HepG2 (cell line): ENCODE results near the gene PCNA. TPM values are rescaled to one million over a fixed set of nuclear protein-coding genes. Genes with fewer than 3 reads are reported as not detected.

Experiments
- ARID4A ChIP-seq: sonication (generic); formaldehyde crosslinking; IDR thresholded peaks from 2 replicates; pipeline ENCODE4 v1.5.0; 2020; ENCODE audit warnings: mild to moderate bottlenecking, missing genetic modification reagents, borderline replicate concordance
- DPF2 ChIP-seq: sonication (generic); formaldehyde crosslinking; IDR thresholded peaks from 2 replicates; pipeline ENCODE4 v1.4.0; 2020; ENCODE audit warnings: mild to moderate bottlenecking, low read depth, missing genetic modification reagents, borderline replicate concordance
- PREB ChIP-seq: sonication (generic); formaldehyde crosslinking; IDR thresholded peaks from 2 replicates; pipeline ENCODE4 v1.4.0; 2020; ENCODE audit warnings: missing genetic modification reagents
- ZMYM3 ChIP-seq: sonication (generic); formaldehyde crosslinking; IDR thresholded peaks from 2 replicates; pipeline ENCODE4 v1.5.1; 2020; ENCODE audit warnings: mild to moderate bottlenecking, missing genetic modification reagents
- ZNF318 ChIP-seq: sonication (generic); formaldehyde crosslinking; IDR thresholded peaks from 2 replicates; pipeline ENCODE4 v1.4.0; 2020; ENCODE audit warnings: mild to moderate bottlenecking, missing genetic modification reagents
- ZNF687 ChIP-seq: sonication (generic); formaldehyde crosslinking; IDR thresholded peaks from 2 replicates; pipeline ENCODE4 v1.5.1; 2020; ENCODE audit warnings: mild to moderate bottlenecking, missing genetic modification reagents, moderate library complexity
- polyA plus RNA-seq, 8 experiments: library from polyadenylated mRNA; depleted of rRNA in 3 of 8; stranded (reverse) in 7 of 8; unstranded in 1 of 8; fragments of >200 nt; fragmentation: Illumina TruSeq in 4 of 8; extraction: Trizol in 4 of 8; gene quantifications; 2 replicates each; pipeline versions ENCODE4 v1.2.1 to v1.2.3, GENCODE V29; 2011 to 2016; ENCODE audit warnings: low read depth in 4 of 8, missing spikeins in 1 of 8, mixed read lengths in 1 of 8; ENCODE audit not compliant: insufficient read depth in 1 of 8
- total RNA-seq, 5 experiments: library from RNA; depleted of rRNA; stranded (reverse); fragments of >200 nt; fragmentation: Illumina TruSeq; extraction: Trizol; gene quantifications; 2 replicates each; pipeline ENCODE4 v1.2.3, GENCODE V29; 2016; ENCODE audit warnings: low read depth in 1 of 5

Gene PCNA
- total and polyA plus RNA-seq, 2 of the 13 experiments (the other 11 are each of a cell fraction or from before 2014, with no cell fraction given): 229 to 655 TPM

GRCh38 chr20:5119435-5120184, at the start of gene PCNA (continued):
- TF ChIP-seq ZNF318 (CRISPR knock-in tag): peak; percentile 67; the same call in 1 of the 2 replicates
- TF ChIP-seq DPF2 (CRISPR knock-in tag): no peak
- TF ChIP-seq ZMYM3 (CRISPR knock-in tag): peak; percentile 48; the same call in 1 of the 2 replicates
- peak; percentile 100 for TF ChIP-seq ZNF687 (CRISPR knock-in tag)
- TF ChIP-seq PREB (CRISPR knock-in tag): peak; percentile 92; the same call in 1 of the 2 replicates
- TF ChIP-seq ARID4A: peak; percentile 100
